ENCODE measurements around the gene MMAA.

The MMAA gene

DNA sequence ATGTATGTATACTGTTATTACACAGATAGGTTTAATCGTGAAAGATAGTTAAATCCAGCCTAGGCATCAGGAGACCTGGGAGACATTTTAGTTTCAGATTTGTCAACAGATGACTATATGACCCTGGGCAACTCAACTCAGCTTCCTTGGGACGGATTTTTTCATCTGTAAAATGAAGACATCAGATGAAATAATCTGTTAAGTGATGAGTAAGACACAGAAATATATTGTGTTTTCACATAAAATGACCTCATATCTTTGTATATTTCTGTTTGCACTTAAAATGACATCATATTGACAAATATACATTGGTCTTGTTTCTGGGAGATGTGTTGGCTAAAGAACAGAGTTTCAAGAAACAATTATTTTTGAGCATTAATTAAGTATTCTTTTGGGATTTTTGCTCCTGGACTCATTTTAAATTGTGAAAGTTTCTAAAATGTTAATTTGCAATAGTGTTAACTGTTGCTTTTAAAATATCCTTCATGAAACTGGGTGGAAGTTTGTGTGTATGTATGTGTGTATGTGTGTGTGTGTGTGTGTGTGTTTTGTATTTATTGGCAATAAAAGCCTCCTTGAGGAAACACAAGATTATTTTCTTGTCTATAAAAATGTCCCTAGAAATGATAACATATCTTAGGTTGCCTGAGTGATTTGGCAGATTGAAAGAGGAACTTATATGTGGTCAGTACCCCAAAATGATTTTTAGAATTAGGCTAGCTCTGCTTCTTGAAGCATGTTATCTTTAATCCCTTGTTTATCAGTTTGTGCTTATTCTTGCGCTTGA is 29.1 kb upstream of the MMAA start (continued):
- TF ChIP-seq ZNF704 (tag by site-specific recombination; IDR thresholded peaks at IDR 0.05) (no peak), ZSCAN16 (tag by site-specific recombination; IDR thresholded peaks at IDR 0.05) (no peak), YY1 (tag by site-specific recombination; IDR thresholded peaks at IDR 0.05) (no peak), OVOL3 (tag by site-specific recombination; IDR thresholded peaks at IDR 0.05) (no peak), ZNF433 (tag by site-specific recombination; IDR thresholded peaks at IDR 0.05; ENCODE audit: low read depth) (no peak), ZNF112 (tag by site-specific recombination; IDR thresholded peaks at IDR 0.05) (0 out of 2 replicates have a peak, but pooled peaks have one; percentile 42), ZNF621 (tag by site-specific recombination; IDR thresholded peaks at IDR 0.05) (no peak)

DNA sequence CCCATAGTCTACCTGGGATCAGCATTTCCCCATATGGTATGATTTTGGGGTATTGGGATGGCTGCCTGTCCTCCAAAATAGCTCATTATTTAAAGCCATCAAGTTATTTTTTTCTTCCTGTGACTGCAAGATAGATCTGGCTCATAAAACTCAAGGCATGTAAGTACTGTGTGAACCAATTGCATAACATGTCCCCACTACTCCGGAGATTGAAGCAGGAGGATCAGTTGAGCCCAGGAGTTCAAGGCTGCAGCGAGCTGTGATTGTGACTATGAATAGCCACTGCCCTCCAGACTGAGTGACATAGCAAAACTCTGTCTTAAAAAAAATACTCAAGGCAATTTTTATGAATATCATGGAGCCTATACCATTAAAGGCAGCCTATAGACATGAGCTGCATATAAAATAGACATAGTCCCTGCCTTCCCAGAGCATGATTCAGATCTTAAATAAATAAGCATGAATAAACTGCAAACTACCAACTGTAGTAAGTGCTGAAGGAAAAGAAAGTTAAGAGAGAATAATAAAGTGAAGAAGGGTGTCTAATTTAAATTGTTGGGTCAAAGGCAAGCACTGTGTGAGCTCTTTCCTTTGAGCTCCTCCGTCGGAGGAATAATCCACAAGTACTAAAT is 16.9 kb upstream of the MMAA start:
- ChIA-PET POLR2A (no interaction called here), CTCF (interaction anchor here (0.7 kb wide), 1 partner anchor 386 kb away, joined by 4 read pairs; no protein-coding TSS in a partner anchor)
- no peak overlapping the region for H3K4me3 ChIP-seq (ENCODE audit: low read depth, low read length)
- no peaks in the 10 kb centered on the region for H3K36me3 ChIP-seq (ENCODE audit: control insufficient read depth in 2 of 2, insufficient read depth in 1 of 2, low read length in 2 of 2)
- no peaks in the 10 kb centered on the region for H3K9me3 ChIP-seq (ENCODE audit: control insufficient read depth, insufficient read depth, low read depth, low read length)
- no peaks in the 10 kb centered on the region for H3K4me1 ChIP-seq (ENCODE audit: control insufficient read depth, insufficient read depth, low read length)
- no peak overlapping the region for H3K27ac ChIP-seq (ENCODE audit: extremely low read depth, low read depth, low read length)
- TF ChIP-seq ZNF785 (tag by site-specific recombination; IDR thresholded peaks at IDR 0.05): no peak
- TF ChIP-seq ZNF169 (tag by site-specific recombination; IDR thresholded peaks at IDR 0.05): no peak
- no peak for TF ChIP-seq ZNF16 (tag by site-specific recombination; IDR thresholded peaks at IDR 0.05; ENCODE audit: low read depth)
- no peak for TF ChIP-seq RBAK (tag by site-specific recombination; IDR thresholded peaks at IDR 0.05)
- TF ChIP-seq ZNF10 (tag by site-specific recombination; IDR thresholded peaks at IDR 0.05): no peak
- no peak for TF ChIP-seq ZNF174 (tag by site-specific recombination; IDR thresholded peaks at IDR 0.05)
- no peak for TF ChIP-seq ZNF473 (tag by site-specific recombination; IDR thresholded peaks at IDR 0.05)
- TF ChIP-seq ZNF704 (tag by site-specific recombination; IDR thresholded peaks at IDR 0.05): no peak
- no peak for TF ChIP-seq ZNF561 (tag by site-specific recombination; IDR thresholded peaks at IDR 0.05; ENCODE audit: borderline replicate concordance)
- no peak for TF ChIP-seq ZNF777 (tag by site-specific recombination; IDR thresholded peaks at IDR 0.05; ENCODE audit: borderline replicate concordance)
- TF ChIP-seq, protein P1, sequence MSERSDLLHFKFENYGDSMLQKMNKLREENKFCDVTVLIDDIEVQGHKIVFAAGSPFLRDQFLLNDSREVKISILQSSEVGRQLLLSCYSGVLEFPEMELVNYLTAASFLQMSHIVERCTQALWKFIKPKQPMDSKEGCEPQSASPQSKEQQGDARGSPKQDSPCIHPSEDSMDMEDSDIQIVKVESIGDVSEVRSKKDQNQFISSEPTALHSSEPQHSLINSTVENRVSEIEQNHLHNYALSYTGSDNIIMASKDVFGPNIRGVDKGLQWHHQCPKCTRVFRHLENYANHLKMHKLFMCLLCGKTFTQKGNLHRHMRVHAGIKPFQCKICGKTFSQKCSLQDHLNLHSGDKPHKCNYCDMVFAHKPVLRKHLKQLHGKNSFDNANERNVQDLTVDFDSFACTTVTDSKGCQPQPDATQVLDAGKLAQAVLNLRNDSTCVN (tag by site-specific recombination; optimal IDR thresholded peaks at IDR 0.05): no peak
- TF ChIP-seq SCRT2 (tag by site-specific recombination; IDR thresholded peaks at IDR 0.05): no peak
- no peak for TF ChIP-seq ZNF600 (tag by site-specific recombination; IDR thresholded peaks at IDR 0.05)

DNA sequence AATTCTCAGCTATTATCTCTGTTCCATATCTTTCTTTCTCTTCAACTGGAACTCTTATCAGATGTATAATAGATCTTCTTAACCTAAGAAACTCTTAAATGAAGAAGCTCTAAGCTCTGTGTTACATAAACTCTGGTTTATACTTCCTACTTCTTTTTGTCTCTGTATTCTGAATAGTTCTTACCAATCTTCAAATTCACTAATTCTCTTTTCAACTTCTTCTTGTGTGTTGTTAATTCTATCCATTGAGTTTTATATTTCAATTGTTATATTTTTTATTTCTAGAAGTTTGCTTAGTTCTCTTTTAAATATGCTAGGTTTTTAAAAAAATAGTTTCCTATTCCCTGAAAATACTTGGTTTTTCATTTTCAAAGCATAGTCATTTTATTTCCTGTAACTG is 13.2 kb upstream of the MMAA start:
- Histone ChIP-seq H3K4me3 (ENCODE audit: low read depth, low read length) (no peak overlapping the region), H3K27ac (ENCODE audit: extremely low read depth, low read depth, low read length) (no peak overlapping the region), H3K9me3 (ENCODE audit: control insufficient read depth, insufficient read depth, low read depth, low read length) (no peaks in the 10 kb centered on the region), H3K36me3 (ENCODE audit: control insufficient read depth in 2 of 2, insufficient read depth in 1 of 2, low read length in 2 of 2) (no peaks in the 10 kb centered on the region), H3K4me1 (ENCODE audit: control insufficient read depth, insufficient read depth, low read length) (no peaks in the 10 kb centered on the region)
- ChIA-PET POLR2A (no interaction called here), CTCF (no interaction called here)
- TF ChIP-seq SCRT2 (tag by site-specific recombination; IDR thresholded peaks at IDR 0.05): no peak
- TF ChIP-seq SETDB1 (IDR thresholded peaks at IDR 0.05; ENCODE audit: insufficient read length, low read length): peak; percentile 87

Measured in HEK293 (cell line).